Measurements from ENCODE around the gene NAA40. TPM values are rescaled to one million over a fixed set of nuclear protein-coding genes. Genes with fewer than 3 reads are reported as not detected.

NAA40 gene
- total and polyA plus RNA-seq, 2 of the 13 experiments (the other 11 are each of a cell fraction or from before 2014, with no cell fraction given): 11.1 to 17.9 TPM

GRCh38 chr11:63974259-63975143 lies 35.7 kb downstream of the NAA40 start, which contains the start of gene COX8A (continued):
- TF ChIP-seq SSRP1 (CRISPR knock-in tag; IDR thresholded peaks at IDR 0.05): no peak
- TF ChIP-seq, protein P1, sequence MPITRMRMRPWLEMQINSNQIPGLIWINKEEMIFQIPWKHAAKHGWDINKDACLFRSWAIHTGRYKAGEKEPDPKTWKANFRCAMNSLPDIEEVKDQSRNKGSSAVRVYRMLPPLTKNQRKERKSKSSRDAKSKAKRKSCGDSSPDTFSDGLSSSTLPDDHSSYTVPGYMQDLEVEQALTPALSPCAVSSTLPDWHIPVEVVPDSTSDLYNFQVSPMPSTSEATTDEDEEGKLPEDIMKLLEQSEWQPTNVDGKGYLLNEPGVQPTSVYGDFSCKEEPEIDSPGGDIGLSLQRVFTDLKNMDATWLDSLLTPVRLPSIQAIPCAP (CRISPR knock-in tag; IDR thresholded peaks at IDR 0.05; ENCODE audit: low read depth): no peak
- TF ChIP-seq ZSCAN31 (CRISPR knock-in tag; IDR thresholded peaks at IDR 0.05; ENCODE audit: low read depth): no peak; the same call in 1 of the 2 replicates
- TF ChIP-seq, protein P2, sequence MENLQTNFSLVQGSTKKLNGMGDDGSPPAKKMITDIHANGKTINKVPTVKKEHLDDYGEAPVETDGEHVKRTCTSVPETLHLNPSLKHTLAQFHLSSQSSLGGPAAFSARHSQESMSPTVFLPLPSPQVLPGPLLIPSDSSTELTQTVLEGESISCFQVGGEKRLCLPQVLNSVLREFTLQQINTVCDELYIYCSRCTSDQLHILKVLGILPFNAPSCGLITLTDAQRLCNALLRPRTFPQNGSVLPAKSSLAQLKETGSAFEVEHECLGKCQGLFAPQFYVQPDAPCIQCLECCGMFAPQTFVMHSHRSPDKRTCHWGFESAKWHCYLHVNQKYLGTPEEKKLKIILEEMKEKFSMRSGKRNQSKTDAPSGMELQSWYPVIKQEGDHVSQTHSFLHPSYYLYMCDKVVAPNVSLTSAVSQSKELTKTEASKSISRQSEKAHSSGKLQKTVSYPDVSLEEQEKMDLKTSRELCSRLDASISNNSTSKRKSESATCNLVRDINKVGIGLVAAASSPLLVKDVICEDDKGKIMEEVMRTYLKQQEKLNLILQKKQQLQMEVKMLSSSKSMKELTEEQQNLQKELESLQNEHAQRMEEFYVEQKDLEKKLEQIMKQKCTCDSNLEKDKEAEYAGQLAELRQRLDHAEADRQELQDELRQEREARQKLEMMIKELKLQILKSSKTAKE (CRISPR knock-in tag; IDR thresholded peaks at IDR 0.05; ENCODE audit: borderline replicate concordance): no peak
- TF ChIP-seq SAP130 (CRISPR knock-in tag; IDR thresholded peaks at IDR 0.05; ENCODE audit: low read depth): peak; percentile 93
- no peak for TF ChIP-seq JDP2 (CRISPR knock-in tag; IDR thresholded peaks at IDR 0.05; ENCODE audit: borderline replicate concordance)
- TF ChIP-seq ZNF282 (IDR thresholded peaks at IDR 0.05; ENCODE audit: partially characterized antibody): no peak
- peak; percentile 62 for TF ChIP-seq BORCS8-MEF2B (CRISPR knock-in tag; IDR thresholded peaks at IDR 0.05)
- no peak for TF ChIP-seq ZFP41 (CRISPR knock-in tag; IDR thresholded peaks at IDR 0.05; ENCODE audit: borderline replicate concordance)
- TF ChIP-seq FOSL2 (CRISPR knock-in tag; IDR thresholded peaks at IDR 0.05): no peak; the same call in 1 of the 2 replicates
- peak; percentile 83; the same call in 1 of the 2 replicates for TF ChIP-seq ZNF296 (CRISPR knock-in tag; conservative IDR thresholded peaks at IDR 0.05)
- TF ChIP-seq THAP11 (CRISPR knock-in tag; IDR thresholded peaks at IDR 0.05): peak; percentile 94
- TF ChIP-seq ZBTB26 (CRISPR knock-in tag; IDR thresholded peaks at IDR 0.05; ENCODE audit: borderline replicate concordance): peak; percentile 70
- TF ChIP-seq ZNF432 (CRISPR knock-in tag; IDR thresholded peaks at IDR 0.05; ENCODE audit: borderline replicate concordance): peak; percentile 41; the same call in 1 of the 2 replicates
- peak; percentile 91 for TF ChIP-seq ETV5 (CRISPR knock-in tag; IDR thresholded peaks at IDR 0.05; ENCODE audit: borderline replicate concordance)
- no peak for TF ChIP-seq JUN (CRISPR knock-in tag; IDR thresholded peaks at IDR 0.05)
- TF ChIP-seq, protein P3, sequence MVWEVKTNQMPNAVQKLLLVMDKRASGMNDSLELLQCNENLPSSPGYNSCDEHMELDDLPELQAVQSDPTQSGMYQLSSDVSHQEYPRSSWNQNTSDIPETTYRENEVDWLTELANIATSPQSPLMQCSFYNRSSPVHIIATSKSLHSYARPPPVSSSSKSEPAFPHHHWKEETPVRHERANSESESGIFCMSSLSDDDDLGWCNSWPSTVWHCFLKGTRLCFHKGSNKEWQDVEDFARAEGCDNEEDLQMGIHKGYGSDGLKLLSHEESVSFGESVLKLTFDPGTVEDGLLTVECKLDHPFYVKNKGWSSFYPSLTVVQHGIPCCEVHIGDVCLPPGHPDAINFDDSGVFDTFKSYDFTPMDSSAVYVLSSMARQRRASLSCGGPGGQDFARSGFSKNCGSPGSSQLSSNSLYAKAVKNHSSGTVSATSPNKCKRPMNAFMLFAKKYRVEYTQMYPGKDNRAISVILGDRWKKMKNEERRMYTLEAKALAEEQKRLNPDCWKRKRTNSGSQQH (CRISPR knock-in tag; IDR thresholded peaks at IDR 0.05; ENCODE audit: low read depth): peak; percentile 98
- no peak; the same call in 1 of the 2 replicates for TF ChIP-seq ZFAT (CRISPR knock-in tag; conservative IDR thresholded peaks at IDR 0.05)
- no peak for TF ChIP-seq ZBTB4 (CRISPR knock-in tag; IDR thresholded peaks at IDR 0.05; ENCODE audit: borderline replicate concordance)
